ENCODE measurements around the gene TCP11L2. TPM values are rescaled to one million over a fixed set of nuclear protein-coding genes. Genes with fewer than 3 reads are reported as not detected.

TCP11L2 gene
- total and polyA plus RNA-seq, 9 of the 15 experiments (the other 6 are each of a cell fraction or from before 2014, with no cell fraction given) = 0.39 to 4.5 (median 1.3) TPM

- TF ChIP-seq ZNF395 (CRISPR knock-in tag; IDR thresholded peaks at IDR 0.05) (0 out of 2 replicates have a peak, but pooled peaks have one; percentile 28), FOXP1 (CRISPR knock-in tag; IDR thresholded peaks at IDR 0.05) (no peak), KLF16 (IDR thresholded peaks at IDR 0.05) (no peak), CREM (IDR thresholded peaks at IDR 0.05; ENCODE audit: low read depth) (no peak), MTA2 (IDR thresholded peaks at IDR 0.05; ENCODE audit: low read depth) (no peak), NFXL1 (CRISPR knock-in tag; IDR thresholded peaks at IDR 0.05) (no peak), U2AF1 (optimal IDR thresholded peaks at IDR 0.05; ENCODE audit: low read depth, low read length) (no peak), ZNF146 (CRISPR knock-in tag; IDR thresholded peaks at IDR 0.05; ENCODE audit: unreplicated experiment) (no peak), AFF1 (IDR thresholded peaks at IDR 0.05; ENCODE audit: low read depth in 1 of 2, partially characterized antibody in 2 of 2) (no peak), SMAD3 (CRISPR knock-in tag; conservative IDR thresholded peaks at IDR 0.05) (no peak), MCM5 (IDR thresholded peaks at IDR 0.05; ENCODE audit: low read depth) (no peak), HIVEP1 (CRISPR knock-in tag; IDR thresholded peaks at IDR 0.05) (no peak), SNRNP70 (optimal IDR thresholded peaks at IDR 0.05; ENCODE audit: low read depth, low read length) (no peak), BHLHE40 (IDR thresholded peaks at IDR 0.05; ENCODE audit: low read length) (0 out of 2 replicates have a peak, but pooled peaks have one; percentile 24)
- TF ChIP-seq, protein P1, sequence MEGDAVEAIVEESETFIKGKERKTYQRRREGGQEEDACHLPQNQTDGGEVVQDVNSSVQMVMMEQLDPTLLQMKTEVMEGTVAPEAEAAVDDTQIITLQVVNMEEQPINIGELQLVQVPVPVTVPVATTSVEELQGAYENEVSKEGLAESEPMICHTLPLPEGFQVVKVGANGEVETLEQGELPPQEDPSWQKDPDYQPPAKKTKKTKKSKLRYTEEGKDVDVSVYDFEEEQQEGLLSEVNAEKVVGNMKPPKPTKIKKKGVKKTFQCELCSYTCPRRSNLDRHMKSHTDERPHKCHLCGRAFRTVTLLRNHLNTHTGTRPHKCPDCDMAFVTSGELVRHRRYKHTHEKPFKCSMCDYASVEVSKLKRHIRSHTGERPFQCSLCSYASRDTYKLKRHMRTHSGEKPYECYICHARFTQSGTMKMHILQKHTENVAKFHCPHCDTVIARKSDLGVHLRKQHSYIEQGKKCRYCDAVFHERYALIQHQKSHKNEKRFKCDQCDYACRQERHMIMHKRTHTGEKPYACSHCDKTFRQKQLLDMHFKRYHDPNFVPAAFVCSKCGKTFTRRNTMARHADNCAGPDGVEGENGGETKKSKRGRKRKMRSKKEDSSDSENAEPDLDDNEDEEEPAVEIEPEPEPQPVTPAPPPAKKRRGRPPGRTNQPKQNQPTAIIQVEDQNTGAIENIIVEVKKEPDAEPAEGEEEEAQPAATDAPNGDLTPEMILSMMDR (IDR thresholded peaks at IDR 0.05 in 2 of 3, conservative IDR thresholded peaks at IDR 0.05 in 1 of 3; ENCODE audit: insufficient read depth in 2 of 3, low read depth in 1 of 3, low read length in 3 of 3) = no peak
- TF ChIP-seq, protein P2, sequence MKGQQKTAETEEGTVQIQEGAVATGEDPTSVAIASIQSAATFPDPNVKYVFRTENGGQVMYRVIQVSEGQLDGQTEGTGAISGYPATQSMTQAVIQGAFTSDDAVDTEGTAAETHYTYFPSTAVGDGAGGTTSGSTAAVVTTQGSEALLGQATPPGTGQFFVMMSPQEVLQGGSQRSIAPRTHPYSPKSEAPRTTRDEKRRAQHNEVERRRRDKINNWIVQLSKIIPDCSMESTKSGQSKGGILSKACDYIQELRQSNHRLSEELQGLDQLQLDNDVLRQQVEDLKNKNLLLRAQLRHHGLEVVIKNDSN (CRISPR knock-in tag; IDR thresholded peaks at IDR 0.05) = no peak
Measured at GRCh38 chr12:106300761-106301160, 1.8 kb upstream of the TCP11L2 start (continued).
